ENCODE results near the gene CLEC2L.
"Not testable (repeated sequence)": the region's sequence is repeated elsewhere in the genome, so short reads cannot be mapped to it uniquely, and the experiment has no call there.

The CLEC2L gene

DNA sequence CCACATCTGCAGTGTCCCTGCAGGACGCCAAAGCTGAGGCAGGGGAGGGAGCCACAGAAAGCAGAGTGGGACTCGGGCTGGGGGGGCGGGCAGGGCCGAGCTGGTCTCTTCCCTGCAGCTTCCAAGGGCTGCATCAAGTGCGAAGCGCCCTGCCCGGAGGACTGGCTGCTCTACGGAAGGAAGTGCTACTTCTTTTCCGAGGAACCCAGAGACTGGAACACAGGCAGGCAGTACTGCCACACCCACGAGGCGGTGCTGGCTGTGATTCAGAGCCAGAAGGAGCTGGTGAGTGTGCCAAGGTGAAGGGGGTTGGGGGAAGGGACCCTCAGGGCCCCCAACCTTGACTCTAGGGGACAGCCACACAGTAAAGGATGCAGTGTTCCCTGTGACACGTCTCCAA is 16.7 kb downstream of the CLEC2L start:
- no peak overlapping the region for H3K27ac ChIP-seq (ENCODE audit: low read depth, low read length)
- 0 out of 2 replicates have a peak, but pooled peaks cover 5% of the 10 kb centered on the region for H3K4me1 ChIP-seq (ENCODE audit: insufficient read depth, low read length)
- no peak overlapping the region for H3K4me3 ChIP-seq (ENCODE audit: low read length)
- H3K27me3 ChIP-seq (ENCODE audit: insufficient read depth, low read length) = no peaks in the 10 kb centered on the region
- H3K36me3 ChIP-seq (ENCODE audit: insufficient read depth, low read length) = no peaks in the 10 kb centered on the region
- no peak overlapping the region for H3K9ac ChIP-seq (ENCODE audit: low read depth, low read length)
- no peaks in the 10 kb centered on the region for H3K9me3 ChIP-seq (ENCODE audit: insufficient read depth, low read depth, low read length)
- 64% methylated on average over 12 of the region's 12 CpGs for WGBS

- Histone ChIP-seq H3K27ac (ENCODE audit: low read depth, low read length) (no peak overlapping the region), H3K4me1 (ENCODE audit: insufficient read depth, low read length) (0 out of 2 replicates have a peak, but pooled peaks cover 5% of the 10 kb centered on the region), H3K27me3 (ENCODE audit: insufficient read depth, low read length) (no peaks in the 10 kb centered on the region), H3K9me3 (ENCODE audit: insufficient read depth, low read depth, low read length) (no peaks in the 10 kb centered on the region), H3K4me3 (ENCODE audit: low read length) (no peak overlapping the region), H3K36me3 (ENCODE audit: insufficient read depth, low read length) (no peaks in the 10 kb centered on the region), H3K9ac (ENCODE audit: low read depth, low read length) (no peak overlapping the region)
- 72% methylated on average over 21 of the region's 21 CpGs for WGBS
Observed at GRCh38 chr7:139541600-139542307, 18.3 kb downstream of the CLEC2L start.

DNA sequence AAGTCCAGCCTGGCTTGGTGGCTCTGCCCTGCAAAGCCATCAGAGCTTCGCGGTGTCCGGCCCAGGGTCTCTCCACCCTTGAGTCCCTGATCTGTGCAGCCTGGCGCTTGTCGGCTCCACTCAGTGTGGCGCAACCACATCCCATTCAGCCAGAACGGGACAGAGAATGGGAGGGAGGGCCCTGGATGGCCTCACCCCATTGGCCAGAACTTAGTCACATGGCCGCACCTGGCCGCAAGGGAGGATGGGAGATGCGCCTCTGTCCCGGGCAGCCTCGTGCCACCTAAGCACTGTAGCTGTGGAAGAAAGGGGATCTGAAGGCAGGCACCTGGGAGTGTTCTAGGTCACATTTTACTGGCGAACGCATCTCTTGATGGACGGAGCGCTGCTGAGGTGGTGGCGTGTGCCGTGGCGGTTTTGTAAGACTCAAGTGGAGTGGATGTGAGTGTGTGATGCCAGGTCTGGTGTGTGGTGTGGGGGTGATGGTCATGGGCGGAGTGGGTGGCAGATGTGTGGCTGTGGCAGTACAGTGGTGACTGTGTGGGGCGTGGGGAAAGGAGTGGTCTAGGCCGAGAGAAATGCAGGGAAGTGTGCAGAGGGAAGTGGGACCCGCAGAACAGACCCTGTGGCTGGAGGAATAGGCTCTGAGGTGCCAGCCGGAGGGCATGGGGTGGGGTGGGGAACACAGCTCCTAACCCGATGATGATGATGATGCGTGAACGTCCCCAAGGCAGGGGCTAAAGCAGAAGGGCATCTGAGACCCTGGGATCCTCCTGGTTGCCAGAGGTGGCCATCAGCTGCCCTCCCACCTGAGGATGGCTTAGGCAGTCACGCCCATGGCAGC is 19.0 kb downstream of the CLEC2L start:
- H3K27me3 ChIP-seq (ENCODE audit: insufficient read depth, low read length) = no peaks in the 10 kb centered on the region
- no peaks in the 10 kb centered on the region for H3K36me3 ChIP-seq (ENCODE audit: insufficient read depth, low read length)
- H3K4me3 ChIP-seq (ENCODE audit: low read length) = no peak overlapping the region
- H3K9ac ChIP-seq (ENCODE audit: low read depth, low read length) = no peak overlapping the region
- 94% methylated on average over 28 of the region's 28 CpGs for WGBS
- H3K4me1 ChIP-seq (ENCODE audit: insufficient read depth, low read length) = no peaks in the 10 kb centered on the region
- no peak overlapping the region for H3K27ac ChIP-seq (ENCODE audit: low read depth, low read length)
- H3K9me3 ChIP-seq (ENCODE audit: insufficient read depth, low read depth, low read length) = no peaks in the 10 kb centered on the region

DNA sequence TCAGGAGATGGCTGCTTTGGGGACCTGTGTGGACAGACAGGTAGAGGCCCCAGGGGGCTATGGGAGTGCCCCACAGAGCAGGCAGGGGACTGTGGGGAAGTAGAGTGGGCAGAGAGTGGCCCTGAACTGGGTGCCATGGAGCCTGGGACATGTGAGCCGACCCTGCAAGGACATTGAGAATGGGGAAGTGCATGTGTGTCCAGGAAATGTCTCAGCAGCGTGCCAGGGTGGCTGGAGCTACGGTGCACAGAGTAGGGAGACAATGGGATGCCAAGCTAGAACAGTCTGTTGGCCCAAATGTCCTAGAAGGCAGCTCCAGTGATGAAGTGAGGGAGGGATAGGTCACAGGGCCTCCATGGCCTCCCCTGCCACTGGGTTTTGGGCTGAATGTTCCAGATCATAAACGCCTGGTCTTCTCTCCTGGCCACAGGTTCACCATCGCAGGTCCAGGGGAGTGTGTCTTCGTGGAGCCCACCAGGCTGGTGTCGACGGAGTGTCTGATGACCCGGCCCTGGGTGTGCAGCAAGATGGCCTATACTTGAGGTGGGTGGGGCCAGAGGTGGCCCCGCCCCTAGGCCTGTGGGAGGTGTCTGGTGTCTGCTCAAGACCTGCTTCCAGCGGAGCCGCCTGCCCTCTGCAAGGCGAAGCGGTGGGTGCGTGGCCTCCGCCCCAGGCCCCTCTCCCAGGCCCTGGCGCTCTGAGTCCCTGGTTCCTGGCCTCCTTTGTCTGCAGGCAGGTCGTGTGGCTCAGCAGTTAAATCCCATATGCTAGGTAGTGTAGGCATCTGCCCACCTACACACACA is 20.5 kb downstream of the CLEC2L start:
- Histone ChIP-seq H3K9ac (ENCODE audit: low read depth, low read length) (no peak overlapping the region), H3K27ac (ENCODE audit: low read depth, low read length) (no peak overlapping the region), H3K4me1 (ENCODE audit: insufficient read depth, low read length) (no peaks in the 10 kb centered on the region), H3K36me3 (ENCODE audit: insufficient read depth, low read length) (no peaks in the 10 kb centered on the region), H3K27me3 (ENCODE audit: insufficient read depth, low read length) (no peaks in the 10 kb centered on the region), H3K4me3 (ENCODE audit: low read length) (no peak overlapping the region), H3K9me3 (ENCODE audit: insufficient read depth, low read depth, low read length) (no peaks in the 10 kb centered on the region)
- WGBS = 90% methylated on average over 18 of the region's 18 CpGs

GRCh38 chr7:139544645-139545044 is 21.2 kb downstream of the CLEC2L start:
- H3K9me3 ChIP-seq (ENCODE audit: insufficient read depth, low read depth, low read length) = no peaks in the 10 kb centered on the region
- H3K9ac ChIP-seq (ENCODE audit: low read depth, low read length) = no peak overlapping the region
- H3K27me3 ChIP-seq (ENCODE audit: insufficient read depth, low read length) = no peaks in the 10 kb centered on the region
- H3K4me1 ChIP-seq (ENCODE audit: insufficient read depth, low read length) = no peaks in the 10 kb centered on the region
- no peak overlapping the region for H3K27ac ChIP-seq (ENCODE audit: low read depth, low read length)
- H3K36me3 ChIP-seq (ENCODE audit: insufficient read depth, low read length) = no peaks in the 10 kb centered on the region
- WGBS = 95% methylated on average over 11 of the region's 11 CpGs
- no peak overlapping the region for H3K4me3 ChIP-seq (ENCODE audit: low read length)

- WGBS = 91% methylated on average over 5 of the region's 5 CpGs
- no peak overlapping the region for H3K4me3 ChIP-seq (ENCODE audit: low read length)
- H3K27me3 ChIP-seq (ENCODE audit: insufficient read depth, low read length) = no peaks in the 10 kb centered on the region
- H3K27ac ChIP-seq (ENCODE audit: low read depth, low read length) = no peak overlapping the region
- no peak overlapping the region for H3K9ac ChIP-seq (ENCODE audit: low read depth, low read length)
- no peaks in the 10 kb centered on the region for H3K9me3 ChIP-seq (ENCODE audit: insufficient read depth, low read depth, low read length)
- no peaks in the 10 kb centered on the region for H3K4me1 ChIP-seq (ENCODE audit: insufficient read depth, low read length)
- no peaks in the 10 kb centered on the region for H3K36me3 ChIP-seq (ENCODE audit: insufficient read depth, low read length)
Observed at GRCh38 chr7:139548302-139549028, 25.0 kb downstream of the CLEC2L start.

- H3K36me3 ChIP-seq (ENCODE audit: insufficient read depth, low read length); H3K4me1 ChIP-seq (ENCODE audit: insufficient read depth, low read length); H3K4me3 ChIP-seq (ENCODE audit: low read length); H3K9me3 ChIP-seq (ENCODE audit: insufficient read depth, low read depth, low read length); H3K27me3 ChIP-seq (ENCODE audit: insufficient read depth, low read length); H3K9ac ChIP-seq (ENCODE audit: low read depth, low read length): not testable (repeated sequence)
- WGBS = 74% methylated on average over 8 of the region's 8 CpGs
- peak overlapping the region; percentile 63; the same call in 1 of the 2 replicates for H3K27ac ChIP-seq (ENCODE audit: low read depth, low read length)
Observed at GRCh38 chr7:139553991-139554700, 30.7 kb downstream of the CLEC2L start.

GRCh38 chr7:139557857-139558581 is 34.5 kb downstream of the CLEC2L start:
- 84% methylated on average over 8 of the region's 8 CpGs for WGBS
- Histone ChIP-seq H3K4me3 (ENCODE audit: low read length) (no peak overlapping the region), H3K36me3 (ENCODE audit: insufficient read depth, low read length) (no peaks in the 10 kb centered on the region), H3K27ac (ENCODE audit: low read depth, low read length) (no peak overlapping the region), H3K9ac (ENCODE audit: low read depth, low read length) (no peak overlapping the region), H3K4me1 (ENCODE audit: insufficient read depth, low read length) (0 out of 2 replicates have a peak, but pooled peaks cover 6% of the 10 kb centered on the region), H3K9me3 (ENCODE audit: insufficient read depth, low read depth, low read length) (no peaks in the 10 kb centered on the region), H3K27me3 (ENCODE audit: insufficient read depth, low read length) (no peaks in the 10 kb centered on the region)

- Histone ChIP-seq H3K4me3 (ENCODE audit: low read length) (no peak overlapping the region), H3K36me3 (ENCODE audit: insufficient read depth, low read length) (no peaks in the 10 kb centered on the region), H3K27ac (ENCODE audit: low read depth, low read length) (no peak overlapping the region), H3K4me1 (ENCODE audit: insufficient read depth, low read length) (peaks cover 8% of the 10 kb centered on the region), H3K9me3 (ENCODE audit: insufficient read depth, low read depth, low read length) (no peaks in the 10 kb centered on the region), H3K9ac (ENCODE audit: low read depth, low read length) (no peak overlapping the region), H3K27me3 (ENCODE audit: insufficient read depth, low read length) (no peaks in the 10 kb centered on the region)
- 92% methylated on average over 18 of the region's 18 CpGs for WGBS
Observed at GRCh38 chr7:139559364-139560105, 36.0 kb downstream of the CLEC2L start.
